ENCODE results near the gene RAD52.

RAD52 gene

GRCh38 chr12:870378-870777 is 79.1 kb downstream of the RAD52 start:
- no peak for DNase-seq (ENCODE audit: low read depth in 2 of 2)

GRCh38 chr12:868722-869121 is 80.8 kb downstream of the RAD52 start:
- no peak for DNase-seq (ENCODE audit: low read depth in 2 of 2)

GRCh38 chr12:867905-868304 is 81.6 kb downstream of the RAD52 start:
- no peak for DNase-seq (ENCODE audit: low read depth in 2 of 2)

GRCh38 chr12:865614-866013 is 83.9 kb downstream of the RAD52 start:
- DNase-seq (ENCODE audit: low read depth in 2 of 2) = no peak

GRCh38 chr12:863285-863684 is 86.2 kb downstream of the RAD52 start:
- DNase-seq (ENCODE audit: low read depth in 2 of 2) = no peak

GRCh38 chr12:862303-862911 is 87.1 kb downstream of the RAD52 start:
- no peak for DNase-seq (ENCODE audit: low read depth in 2 of 2)

Data from stimulated activated CD8-positive, alpha-beta memory T cell treated with anti-CD3 and anti-CD28 coated beads, Interleukin-15, amount 100 ng/mL, for 48 hours (primary cell).